ENCODE measurements around the gene NT5DC1.

DNA sequence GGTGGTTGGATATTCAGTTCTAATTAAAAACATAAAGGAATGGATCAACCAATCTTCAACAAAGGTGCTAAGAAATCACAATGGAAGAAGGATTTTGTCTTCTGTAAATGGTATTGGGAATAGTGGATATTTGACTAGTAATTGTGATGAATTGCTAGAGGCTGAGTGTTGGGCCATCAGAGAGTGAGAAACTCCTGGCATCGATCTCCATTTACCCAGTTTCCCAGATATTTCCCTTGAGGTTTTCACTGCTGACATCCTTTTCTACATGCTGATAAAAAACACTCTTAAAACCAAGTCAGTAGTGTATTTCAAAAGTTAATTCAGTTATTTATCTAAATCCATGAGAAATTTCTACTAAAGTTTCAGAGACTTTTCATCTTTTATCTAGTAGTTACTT lies 65.7 kb downstream of the NT5DC1 start:
- TF ChIP-seq CTCF (IDR thresholded peaks at IDR 0.05; ENCODE audit: borderline replicate concordance, extremely low read depth, low read length, poor library complexity, severe bottlenecking) (no peak), EZH2 (IDR thresholded peaks at IDR 0.05; ENCODE audit: borderline replicate concordance, low read depth, low read length, severe bottlenecking) (no peak)
